Ishikawa (cell line): ENCODE measurements around the gene THRB.
A peak's percentile ranks its signal among the peaks of the same experiment; 100 is the strongest.

Experiments used
- CEBPB ChIP-seq: IDR thresholded peaks from 2 replicates; pipeline ENCODE4 v1.6.1; 2012
- CREB1 ChIP-seq: IDR thresholded peaks from 2 replicates; pipeline ENCODE4 v1.6.1; 2012; ENCODE audit warnings: low read depth
- EGR1 ChIP-seq: IDR thresholded peaks from 2 replicates; pipeline ENCODE4 v1.6.1; 2012
- EP300 ChIP-seq: IDR thresholded peaks from 2 replicates; pipeline ENCODE4 v1.6.1; 2012; ENCODE audit warnings: borderline replicate concordance
- FOXM1 ChIP-seq: IDR thresholded peaks from 2 replicates; pipeline ENCODE4 v1.6.1; 2012; ENCODE audit warnings: low read depth, borderline replicate concordance
- MAX ChIP-seq: IDR thresholded peaks from 2 replicates; pipeline ENCODE4 v1.6.1; 2012
- NFIC ChIP-seq: IDR thresholded peaks from 2 replicates; pipeline ENCODE4 v1.6.1; 2012
- RAD21 ChIP-seq: IDR thresholded peaks from 2 replicates; pipeline ENCODE4 v1.6.1; 2012; ENCODE audit warnings: low read depth
- TAF1 ChIP-seq: IDR thresholded peaks from 2 replicates; pipeline ENCODE4 v1.6.1; 2012; ENCODE audit warnings: low read depth, mild to moderate bottlenecking
- TCF12 ChIP-seq: IDR thresholded peaks from 2 replicates; pipeline ENCODE4 v1.6.1; 2012; ENCODE audit warnings: low read depth
- TEAD4 ChIP-seq: IDR thresholded peaks from 2 replicates; pipeline ENCODE4 v1.6.1; 2012
- YY1 ChIP-seq: IDR thresholded peaks from 2 replicates; pipeline ENCODE4 v1.6.1; 2012; ENCODE audit warnings: low read depth
- ZBTB7A ChIP-seq: IDR thresholded peaks from 2 replicates; pipeline ENCODE4 v1.6.1; 2012; ENCODE audit warnings: low read depth
- TF ChIP-seq, protein P1 (sequence below): IDR thresholded peaks from 2 replicates; pipeline ENCODE4 v1.6.1; 2012; ENCODE audit warnings: low read depth, mild to moderate bottlenecking
- TF ChIP-seq, protein P2 (sequence below): IDR thresholded peaks from 2 replicates; pipeline ENCODE4 v1.6.1; 2012

THRB gene

DNA sequence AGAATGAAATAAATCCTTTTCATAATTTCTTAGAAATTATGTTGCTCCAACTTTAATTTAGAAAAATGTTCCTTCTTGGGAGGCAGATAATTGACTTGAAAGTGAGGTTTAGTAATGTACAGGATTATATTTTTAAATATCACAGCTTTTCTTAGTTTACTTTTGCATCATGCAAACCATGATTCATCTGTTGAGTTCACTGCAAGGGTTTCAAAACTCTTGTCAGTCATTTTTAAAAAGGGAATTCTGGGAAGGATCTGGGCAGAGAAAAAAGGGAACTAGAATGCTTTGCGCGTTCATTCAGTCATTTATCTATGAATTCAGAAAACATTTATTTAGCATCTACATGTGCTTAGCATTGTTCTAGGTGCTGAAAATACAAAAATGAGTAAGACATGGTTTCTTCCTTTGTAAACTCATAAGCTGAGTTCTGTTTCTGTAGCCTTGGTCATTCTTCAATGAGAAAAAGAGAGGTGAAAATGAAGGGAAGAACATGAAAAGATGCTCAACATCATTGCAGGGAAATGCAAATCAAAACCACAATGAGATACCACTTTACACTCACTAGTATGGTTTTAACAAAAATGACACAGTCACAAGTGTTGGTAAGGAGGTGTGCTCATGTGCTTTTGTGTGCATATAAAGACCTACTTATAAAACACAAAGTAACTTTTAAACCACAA is 340.5 kb downstream of the THRB start:
- TF ChIP-seq RAD21, result no peak
- TF ChIP-seq EP300, result no peak
- TF ChIP-seq TCF12, result no peak
- TF ChIP-seq, protein P1, sequence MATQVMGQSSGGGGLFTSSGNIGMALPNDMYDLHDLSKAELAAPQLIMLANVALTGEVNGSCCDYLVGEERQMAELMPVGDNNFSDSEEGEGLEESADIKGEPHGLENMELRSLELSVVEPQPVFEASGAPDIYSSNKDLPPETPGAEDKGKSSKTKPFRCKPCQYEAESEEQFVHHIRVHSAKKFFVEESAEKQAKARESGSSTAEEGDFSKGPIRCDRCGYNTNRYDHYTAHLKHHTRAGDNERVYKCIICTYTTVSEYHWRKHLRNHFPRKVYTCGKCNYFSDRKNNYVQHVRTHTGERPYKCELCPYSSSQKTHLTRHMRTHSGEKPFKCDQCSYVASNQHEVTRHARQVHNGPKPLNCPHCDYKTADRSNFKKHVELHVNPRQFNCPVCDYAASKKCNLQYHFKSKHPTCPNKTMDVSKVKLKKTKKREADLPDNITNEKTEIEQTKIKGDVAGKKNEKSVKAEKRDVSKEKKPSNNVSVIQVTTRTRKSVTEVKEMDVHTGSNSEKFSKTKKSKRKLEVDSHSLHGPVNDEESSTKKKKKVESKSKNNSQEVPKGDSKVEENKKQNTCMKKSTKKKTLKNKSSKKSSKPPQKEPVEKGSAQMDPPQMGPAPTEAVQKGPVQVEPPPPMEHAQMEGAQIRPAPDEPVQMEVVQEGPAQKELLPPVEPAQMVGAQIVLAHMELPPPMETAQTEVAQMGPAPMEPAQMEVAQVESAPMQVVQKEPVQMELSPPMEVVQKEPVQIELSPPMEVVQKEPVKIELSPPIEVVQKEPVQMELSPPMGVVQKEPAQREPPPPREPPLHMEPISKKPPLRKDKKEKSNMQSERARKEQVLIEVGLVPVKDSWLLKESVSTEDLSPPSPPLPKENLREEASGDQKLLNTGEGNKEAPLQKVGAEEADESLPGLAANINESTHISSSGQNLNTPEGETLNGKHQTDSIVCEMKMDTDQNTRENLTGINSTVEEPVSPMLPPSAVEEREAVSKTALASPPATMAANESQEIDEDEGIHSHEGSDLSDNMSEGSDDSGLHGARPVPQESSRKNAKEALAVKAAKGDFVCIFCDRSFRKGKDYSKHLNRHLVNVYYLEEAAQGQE, result no peak
- TF ChIP-seq TAF1, result no peak
- no peak for TF ChIP-seq NFIC
- TF ChIP-seq, protein P2, sequence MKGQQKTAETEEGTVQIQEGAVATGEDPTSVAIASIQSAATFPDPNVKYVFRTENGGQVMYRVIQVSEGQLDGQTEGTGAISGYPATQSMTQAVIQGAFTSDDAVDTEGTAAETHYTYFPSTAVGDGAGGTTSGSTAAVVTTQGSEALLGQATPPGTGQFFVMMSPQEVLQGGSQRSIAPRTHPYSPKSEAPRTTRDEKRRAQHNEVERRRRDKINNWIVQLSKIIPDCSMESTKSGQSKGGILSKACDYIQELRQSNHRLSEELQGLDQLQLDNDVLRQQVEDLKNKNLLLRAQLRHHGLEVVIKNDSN, result no peak
- no peak for TF ChIP-seq TEAD4
- no peak for TF ChIP-seq ZBTB7A
- TF ChIP-seq CEBPB, result no peak
- no peak for TF ChIP-seq EGR1
- TF ChIP-seq MAX, result no peak
- no peak for TF ChIP-seq YY1

GRCh38 chr3:24151594-24151993 is 343.1 kb downstream of the THRB start:
- TF ChIP-seq TAF1 (no peak), TCF12 (no peak), NFIC (no peak), TEAD4 (no peak), ZBTB7A (no peak), CREB1 (no peak), FOXM1 (no peak), EGR1 (no peak), EP300 (no peak), RAD21 (no peak)
- TF ChIP-seq, protein P1, result no peak

GRCh38 chr3:24149032-24149431 is 345.6 kb downstream of the THRB start:
- TF ChIP-seq RAD21, result peak; percentile 54
- TF ChIP-seq, protein P1, result no peak

DNA sequence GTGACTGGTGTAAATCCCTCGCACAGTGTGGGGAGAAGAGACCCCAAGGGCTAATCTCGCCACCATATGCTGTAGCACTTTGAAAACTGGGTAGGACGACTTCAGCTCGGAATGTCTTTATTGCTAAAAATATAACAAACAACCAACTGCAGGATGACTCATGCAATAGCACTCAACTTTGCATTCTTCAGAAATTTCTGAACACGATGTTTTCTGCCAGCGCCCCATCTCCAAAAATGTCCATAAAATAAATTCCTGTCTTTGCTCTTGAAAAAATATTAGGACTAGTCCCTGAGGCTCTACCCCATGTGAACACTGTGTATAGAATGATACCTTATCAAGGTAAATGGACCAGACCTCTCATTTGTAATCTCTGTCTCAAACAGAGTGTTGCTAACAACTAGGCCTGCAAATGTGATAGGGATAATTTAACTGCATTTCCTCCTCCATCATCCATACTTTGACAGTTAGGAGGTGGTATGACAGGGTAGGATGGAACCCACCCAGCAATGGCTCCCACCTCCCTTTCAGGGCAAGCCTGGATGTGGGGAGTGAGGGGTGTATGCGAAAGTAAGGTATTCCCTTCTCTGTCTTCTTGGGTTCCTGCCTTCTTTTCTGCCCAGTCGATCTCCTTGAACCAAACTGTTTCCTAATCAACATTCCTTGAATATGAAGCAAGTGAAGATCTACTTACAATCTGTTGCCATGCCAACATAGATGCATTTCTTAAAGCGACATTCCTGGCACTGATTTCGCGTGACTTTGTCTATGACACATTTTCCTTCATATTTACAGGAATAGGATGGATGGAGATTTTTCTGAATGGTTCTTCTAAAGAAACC is 348.4 kb downstream of the THRB start:
- TF ChIP-seq NFIC (no peak), TEAD4 (peak; percentile 74), MAX (no peak)
- TF ChIP-seq, protein P1, result no peak
